Activated naive CD4-positive, alpha-beta T cell treated with anti-CD3 and anti-CD28 coated beads, Interleukin-2, amount 50 U/mL, for 24 hours (primary cell): Measurements from ENCODE around the gene XRCC2.

ENCODE experiments used
- H3K27ac Mint-ChIP-seq: one replicate; pipeline ENCODE4 v1.8.0; 2021; ENCODE audit warnings: mild to moderate bottlenecking, mixed read lengths
- H3K27me3 Mint-ChIP-seq: one replicate; pipeline ENCODE4 v1.8.0; 2021; ENCODE audit warnings: mixed read lengths
- H3K36me3 Mint-ChIP-seq: one replicate; pipeline ENCODE4 v1.8.0; 2021; ENCODE audit warnings: mixed read lengths
- H3K4me1 Mint-ChIP-seq: one replicate; pipeline ENCODE4 v1.8.0; 2021; ENCODE audit warnings: mixed read lengths
- H3K4me3 Mint-ChIP-seq: one replicate; pipeline ENCODE4 v1.8.0; 2021; ENCODE audit warnings: mild to moderate bottlenecking, mixed read lengths
- H3K9me3 Mint-ChIP-seq: one replicate; pipeline ENCODE4 v1.8.0; 2021; ENCODE audit warnings: mixed read lengths

Gene XRCC2

DNA sequence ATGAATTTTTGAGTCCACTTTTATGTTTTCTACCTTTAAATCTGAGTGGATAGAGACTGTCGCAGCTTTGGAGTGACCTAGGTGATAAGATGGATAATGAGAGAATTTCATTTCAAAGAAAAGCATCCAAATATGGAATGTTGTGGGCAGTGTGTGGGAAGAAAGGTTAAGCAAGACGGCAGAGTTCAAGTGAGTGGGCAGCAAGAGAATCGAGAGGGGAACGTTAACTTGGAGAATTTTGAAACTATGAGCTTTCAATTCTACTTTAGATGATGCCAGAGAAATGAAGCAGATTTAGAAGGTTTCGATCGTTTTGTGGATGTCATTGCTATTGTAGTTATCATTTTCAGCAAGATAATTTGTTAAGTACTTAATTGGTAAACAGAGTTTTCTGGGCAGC is 73.0 kb downstream of the XRCC2 start:
- Mint-ChIP-seq H3K4me3 (no peak overlapping the region), H3K36me3 (no peaks in the 10 kb centered on the region), H3K27me3 (no peaks in the 10 kb centered on the region), H3K9me3 (no peaks in the 10 kb centered on the region), H3K4me1 (no peaks in the 10 kb centered on the region), H3K27ac (no peak overlapping the region)

DNA sequence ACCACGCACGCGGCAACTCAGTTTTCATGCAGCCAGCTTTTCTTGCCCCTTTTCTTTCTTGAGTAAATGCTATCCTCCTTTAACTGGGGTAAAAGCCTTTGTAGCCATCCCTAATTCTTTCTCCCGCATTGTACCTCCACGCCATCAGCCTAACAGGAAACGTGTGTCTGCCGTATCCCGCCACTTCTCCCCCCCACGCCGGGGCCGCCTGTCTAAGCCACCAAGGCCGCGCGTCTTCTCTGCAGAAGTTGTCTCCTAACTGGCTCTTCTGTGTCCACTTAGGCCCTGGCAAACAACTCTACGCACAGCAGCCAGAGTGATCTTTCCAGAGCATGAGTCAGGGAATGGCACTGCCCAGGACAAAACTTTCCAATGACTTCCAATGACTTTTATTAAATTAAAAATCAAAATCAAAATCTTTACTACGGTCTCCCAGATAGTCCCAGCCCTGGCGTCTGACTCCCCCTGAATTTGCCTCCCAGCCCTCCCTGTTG is 74.6 kb downstream of the XRCC2 start:
- no peaks in the 10 kb centered on the region for H3K4me1 Mint-ChIP-seq
- H3K27ac Mint-ChIP-seq, result no peak overlapping the region
- no peaks in the 10 kb centered on the region for H3K27me3 Mint-ChIP-seq
- no peaks in the 10 kb centered on the region for H3K36me3 Mint-ChIP-seq
- no peak overlapping the region for H3K4me3 Mint-ChIP-seq
- H3K9me3 Mint-ChIP-seq, result no peaks in the 10 kb centered on the region

DNA sequence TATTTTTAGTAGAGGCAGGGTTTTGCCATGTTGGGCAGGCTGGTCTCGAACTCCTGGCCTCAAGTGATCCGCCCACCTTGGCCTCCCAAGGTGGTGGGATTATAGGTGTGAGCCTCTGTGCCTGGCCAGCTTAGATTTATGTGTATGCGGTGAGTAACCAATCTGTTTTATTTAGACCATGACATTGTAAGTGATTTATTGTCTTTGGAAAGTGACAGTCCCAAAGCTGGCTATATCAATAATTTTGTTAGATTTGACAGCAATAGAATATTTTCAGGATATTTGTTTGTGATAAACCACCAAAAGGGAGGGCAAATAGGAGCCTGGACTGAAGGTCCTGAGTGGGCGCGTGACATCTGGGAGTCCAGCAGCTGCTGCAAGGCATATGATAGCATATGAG is 75.7 kb downstream of the XRCC2 start:
- Mint-ChIP-seq H3K4me3 (no peak overlapping the region), H3K27me3 (no peaks in the 10 kb centered on the region), H3K9me3 (no peaks in the 10 kb centered on the region), H3K4me1 (no peaks in the 10 kb centered on the region), H3K36me3 (no peaks in the 10 kb centered on the region), H3K27ac (no peak overlapping the region)

DNA sequence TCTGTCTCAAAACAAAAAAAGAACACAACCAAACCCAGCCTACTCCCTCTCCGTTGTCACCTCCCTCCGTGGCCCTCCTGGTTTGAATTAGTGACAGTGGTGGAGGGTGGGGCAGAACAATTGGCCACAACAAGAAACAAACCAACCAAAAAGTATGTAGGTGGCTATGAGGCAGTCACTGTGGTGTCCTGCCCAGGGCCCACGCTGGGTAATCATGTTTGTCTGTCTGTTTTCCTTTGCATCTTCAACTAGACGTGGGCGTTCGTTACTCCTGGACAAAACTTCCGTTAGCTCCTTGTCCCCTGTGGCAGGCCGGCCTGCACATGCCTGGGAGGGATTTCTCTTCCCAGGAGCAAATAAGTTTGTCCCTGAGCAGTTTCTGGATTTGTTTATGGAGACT is 78.4 kb downstream of the XRCC2 start:
- Mint-ChIP-seq H3K4me3 (no peak overlapping the region), H3K27me3 (no peaks in the 10 kb centered on the region), H3K4me1 (no peaks in the 10 kb centered on the region), H3K27ac (no peak overlapping the region), H3K36me3 (no peaks in the 10 kb centered on the region), H3K9me3 (no peaks in the 10 kb centered on the region)

DNA sequence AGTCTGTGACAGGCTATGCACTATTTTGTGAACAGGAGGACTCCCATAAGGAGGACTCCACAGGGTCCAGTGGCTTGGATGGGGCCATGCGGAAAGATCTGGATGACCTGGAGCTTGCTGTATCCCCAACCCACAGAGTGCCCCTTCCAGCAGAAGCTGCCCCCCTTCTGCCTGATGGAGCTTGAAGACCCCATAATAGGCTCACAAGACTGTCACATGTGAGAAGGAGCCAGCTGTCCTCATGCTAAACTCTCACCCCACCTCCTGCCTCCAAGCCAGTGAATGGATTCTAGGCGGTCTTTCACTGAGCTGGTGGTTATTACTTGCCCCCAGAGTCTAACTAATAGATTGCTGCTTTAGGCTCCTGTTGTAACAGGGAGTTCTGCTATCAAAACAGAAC is 79.1 kb downstream of the XRCC2 start:
- no peaks in the 10 kb centered on the region for H3K4me1 Mint-ChIP-seq

More for the DNA sequence above, 79.1 kb downstream of the XRCC2 start:
- no peaks in the 10 kb centered on the region for H3K27me3 Mint-ChIP-seq
- no peak overlapping the region for H3K27ac Mint-ChIP-seq
- H3K4me3 Mint-ChIP-seq, result no peak overlapping the region
- no peaks in the 10 kb centered on the region for H3K9me3 Mint-ChIP-seq
- H3K36me3 Mint-ChIP-seq, result no peaks in the 10 kb centered on the region
